Heart left ventricle (tissue), 13 donors: Measurements from ENCODE around the gene PAIP2B.

ENCODE experiments used
- CTCF ChIP-seq, 12 donors: fragments of 200-600 bp; sonication (generic) in 4 of 12; IDR thresholded peaks; one replicate each; pipeline versions ENCODE4 v1.5.0 to v1.8.0; 2018 to 2022; ENCODE audit warnings: antibody characterized with exemption in 12 of 12, mild to moderate bottlenecking in 5 of 12
- POLR2A ChIP-seq, 2 donors: fragments of 450-650 bp; IDR thresholded peaks; one replicate each; pipeline ENCODE4 v1.6.1; 2017; ENCODE audit warnings: antibody characterized with exemption in 2 of 2, mild to moderate bottlenecking in 2 of 2, moderate library complexity in 2 of 2
- donor health status: ischemic (EF 13 %, LVEDD 7.1; RV severe dilation, severe dysfunction).
- donor health status: DM: no; HTN: yes; CAD: no.
- donor health status: DM: no; HTN: no; CAD: no.
- donor health status: ischemic (EF 25% LVEDD 6.9; RV normal size, moderate dysfunction).
- donor health status: ischemic (EF 25% LVEDD 5.7; RV mildly dilated, moderate dysfunction).
- donor health status: ischemic (EF 35%, LVEDD 5.7; RV mildly dilated, moderate dysfunction).
- donor health status: nonischemic (EF 11% LVEDD 7.7; RV severe dilation, severe dysfunction).
- donor health status: DM: yes; HTN: yes; CAD: no.
- donor health status: PGD.
- donor health status: ischemic (EF 29% LVEDD 5.4; RV normal size, mild dysfunction).
- donor health status: nonischemic (EF 23%, LVEDD 6.1; RV moderate dilation, normal function).

- TF ChIP-seq CTCF (IDR thresholded peaks at IDR 0.05) (no peak), POLR2A (IDR thresholded peaks at IDR 0.05) (no peak)
Observed at GRCh38 chr2:71240794-71241193, 13.9 kb upstream of the PAIP2B start.
